Measurements from ENCODE around the gene ANKRD29. TPM values are rescaled to one million over a fixed set of nuclear protein-coding genes. Genes with fewer than 3 reads are reported as not detected.
"Not testable (repeated sequence)": the region's sequence is repeated elsewhere in the genome, so short reads cannot be mapped to it uniquely, and the experiment has no call there.

Gene ANKRD29
- total RNA-seq, 1 donor from 2014 or later: not detected

DNA sequence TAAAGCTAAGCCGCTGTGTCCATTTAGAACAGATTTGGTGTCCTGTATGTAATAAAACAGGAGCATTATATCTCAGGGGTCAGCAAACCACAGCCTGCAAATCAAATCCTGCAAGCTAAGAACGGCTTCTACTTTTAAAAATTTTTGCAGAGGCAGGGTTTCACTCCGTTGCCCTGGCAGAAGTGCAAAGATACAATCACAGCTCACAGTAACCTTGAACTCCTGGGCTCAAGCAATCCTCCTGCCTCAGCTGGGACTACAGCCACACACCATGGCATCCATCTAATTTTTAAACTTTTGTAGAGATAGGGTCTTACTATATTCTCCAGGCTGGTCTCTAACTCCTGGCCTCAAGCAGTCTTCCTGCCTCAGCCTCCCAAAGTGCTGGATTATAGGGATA is 47.8 kb downstream of the ANKRD29 start:
- intact Hi-C loops (cut with micrococcal nuclease): no loop called here
- Mint-ChIP-seq H3K4me1 (ENCODE audit: low read depth) (no peaks in the 10 kb centered on the region), H3K27ac (no peak overlapping the region), H3K4me3 (ENCODE audit: low read depth) (no peak overlapping the region), H3K36me3 (ENCODE audit: low read depth) (no peaks in the 10 kb centered on the region), H3K9me3 (no peaks in the 10 kb centered on the region), H3K27me3 (ENCODE audit: low read depth) (peaks cover 26% of the 10 kb centered on the region)
- DNase-seq (ENCODE audit: low spot score): no peak

DNA sequence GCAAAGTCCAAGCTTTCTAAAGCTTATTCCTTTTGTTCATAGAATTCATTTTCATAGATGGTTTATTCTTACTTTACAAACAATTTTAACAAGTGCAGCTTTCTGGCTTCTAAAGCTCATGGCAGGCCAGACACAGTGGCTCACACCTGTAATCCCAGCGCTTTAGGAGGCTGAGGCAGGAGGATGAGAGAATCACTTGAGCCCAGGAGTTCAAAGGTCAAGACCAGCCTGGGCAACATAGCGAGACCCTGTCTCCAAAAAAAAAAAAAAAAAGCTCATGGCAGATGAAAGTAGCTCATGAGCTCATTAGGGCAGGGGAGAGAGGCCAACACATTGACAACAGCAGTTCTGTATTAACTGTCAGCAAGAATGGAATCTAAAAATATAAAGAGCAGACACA is 48.3 kb downstream of the ANKRD29 start:
- no peak overlapping the region for H3K4me3 Mint-ChIP-seq (ENCODE audit: low read depth)
- intact Hi-C loops (cut with micrococcal nuclease): no loop called here
- DNase-seq (ENCODE audit: low spot score): no peak

DNA sequence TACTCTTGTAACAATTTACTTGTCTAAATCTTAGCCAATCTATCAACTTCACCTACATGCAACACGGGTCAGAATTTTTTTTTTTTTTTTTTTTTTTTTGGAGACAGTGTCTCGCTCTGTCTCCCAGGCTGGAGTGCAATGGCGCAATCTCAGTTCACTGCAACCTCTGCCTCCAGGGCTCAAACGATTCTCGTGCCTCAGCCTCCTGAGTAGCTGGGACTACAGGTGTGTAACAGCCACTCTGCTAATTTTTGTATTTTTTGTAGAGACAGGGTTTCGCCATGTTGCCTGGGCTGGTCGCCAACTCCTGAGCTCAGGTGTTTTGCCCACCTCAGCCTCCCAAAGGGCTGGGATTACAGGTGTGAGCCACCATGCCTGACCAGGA is 49.6 kb downstream of the ANKRD29 start:
- DNase-seq (ENCODE audit: low spot score); H3K27ac Mint-ChIP-seq; H3K4me3 Mint-ChIP-seq (ENCODE audit: low read depth); intact Hi-C loops (cut with micrococcal nuclease); H3K36me3 Mint-ChIP-seq (ENCODE audit: low read depth); H3K4me1 Mint-ChIP-seq (ENCODE audit: low read depth); H3K9me3 Mint-ChIP-seq: not testable (repeated sequence)
- H3K27me3 Mint-ChIP-seq (ENCODE audit: low read depth): peaks cover 21% of the 10 kb centered on the region

More for the DNA sequence above, 48.3 kb downstream of the ANKRD29 start:
- Mint-ChIP-seq H3K27me3 (ENCODE audit: low read depth) (peaks cover 25% of the 10 kb centered on the region), H3K4me1 (ENCODE audit: low read depth) (no peaks in the 10 kb centered on the region), H3K27ac (no peak overlapping the region), H3K9me3 (no peaks in the 10 kb centered on the region), H3K36me3 (ENCODE audit: low read depth) (no peaks in the 10 kb centered on the region)

DNA sequence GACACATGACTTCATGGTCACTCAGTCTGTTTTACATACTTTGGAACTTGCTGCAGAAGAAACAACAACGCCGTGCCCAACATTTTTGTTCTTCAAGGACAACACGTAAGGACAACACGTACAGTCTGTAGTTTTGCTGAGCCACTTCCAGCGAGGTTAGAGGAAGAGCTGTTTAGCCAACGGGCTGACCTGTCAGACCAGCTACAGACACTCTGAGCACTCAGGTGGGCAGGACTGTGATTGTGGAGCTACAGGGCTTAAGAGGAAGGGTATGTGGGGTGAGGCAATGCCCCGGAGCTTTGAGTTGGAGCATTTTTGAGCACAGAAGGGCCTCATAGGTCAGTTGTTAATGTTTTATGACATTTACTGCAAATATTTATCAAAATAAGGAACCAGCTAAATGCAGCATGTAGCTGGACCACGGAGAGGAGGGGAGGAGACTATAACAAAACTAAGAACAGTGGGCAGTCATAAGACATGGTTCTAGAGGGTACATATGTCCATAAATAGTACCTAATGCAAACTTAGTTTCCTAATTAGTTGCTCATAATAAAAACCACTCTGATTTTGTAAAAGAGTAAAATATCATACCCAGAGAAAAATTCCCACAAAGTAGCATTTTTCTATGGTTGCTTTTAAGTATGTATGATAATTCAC is 50.1 kb downstream of the ANKRD29 start:
- Mint-ChIP-seq H3K4me3 (ENCODE audit: low read depth) (no peak overlapping the region), H3K4me1 (ENCODE audit: low read depth) (no peaks in the 10 kb centered on the region), H3K36me3 (ENCODE audit: low read depth) (no peaks in the 10 kb centered on the region), H3K27ac (no peak overlapping the region), H3K27me3 (ENCODE audit: low read depth) (peaks cover 16% of the 10 kb centered on the region), H3K9me3 (no peaks in the 10 kb centered on the region)
- DNase-seq (ENCODE audit: low spot score): no peak
- intact Hi-C loops (cut with micrococcal nuclease): no loop called here

DNA sequence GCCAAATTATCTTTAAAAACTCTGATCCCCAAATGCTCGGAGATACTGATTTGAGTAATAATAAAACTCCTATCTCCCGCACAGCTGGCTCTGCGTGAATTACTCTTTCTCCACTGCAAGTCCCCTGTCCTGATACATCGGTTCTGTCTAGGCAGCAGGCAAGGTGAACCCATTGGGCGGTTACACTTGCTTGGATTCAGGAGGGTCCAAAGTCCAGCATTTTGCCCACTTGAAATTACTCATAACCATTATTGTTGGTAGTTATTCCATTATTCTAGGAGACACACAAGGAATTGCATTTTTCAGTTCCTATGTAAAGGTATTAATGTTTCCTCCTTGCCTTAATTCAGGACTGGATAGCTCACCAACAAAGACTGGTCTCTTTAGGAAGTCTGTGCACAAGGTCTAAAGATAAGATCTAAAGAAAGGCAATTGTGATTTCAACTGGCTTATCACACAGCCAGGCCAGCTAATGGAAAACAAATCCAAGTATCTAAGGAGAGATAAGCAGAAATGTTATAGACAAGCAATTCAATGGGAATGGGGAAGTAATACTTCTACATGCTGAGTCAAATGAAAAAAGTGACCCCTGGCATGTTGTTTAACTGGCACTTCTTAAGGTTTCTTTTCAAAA is 53.2 kb downstream of the ANKRD29 start:
- Mint-ChIP-seq H3K36me3 (ENCODE audit: low read depth) (no peaks in the 10 kb centered on the region), H3K4me3 (ENCODE audit: low read depth) (no peak overlapping the region), H3K27ac (no peak overlapping the region), H3K4me1 (ENCODE audit: low read depth) (no peaks in the 10 kb centered on the region), H3K9me3 (no peaks in the 10 kb centered on the region), H3K27me3 (ENCODE audit: low read depth) (peaks cover 15% of the 10 kb centered on the region)
- no peak for DNase-seq (ENCODE audit: low spot score)
- intact Hi-C loops (cut with micrococcal nuclease): no loop called here

DNA sequence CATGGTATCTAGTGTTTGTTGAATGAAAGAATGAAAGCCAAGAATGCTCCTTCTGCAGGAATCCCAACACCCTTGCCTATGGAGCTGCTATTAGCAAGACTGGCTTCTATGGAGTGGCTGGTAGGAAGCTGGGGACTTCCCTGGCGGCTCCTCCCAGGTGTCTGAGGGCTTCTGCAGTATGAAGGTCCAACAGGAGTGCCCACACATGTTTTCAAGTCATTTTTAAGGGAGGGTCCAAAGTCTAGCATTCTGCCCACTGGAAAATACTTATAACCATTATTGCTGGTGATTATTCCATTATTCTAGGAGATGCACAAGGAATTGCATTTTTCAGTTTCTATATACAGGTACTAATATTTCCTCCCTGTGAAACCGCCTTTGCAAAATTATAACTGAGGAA is 54.5 kb downstream of the ANKRD29 start:
- H3K9me3 Mint-ChIP-seq: no peaks in the 10 kb centered on the region
- DNase-seq (ENCODE audit: low spot score): no peak
- H3K4me3 Mint-ChIP-seq (ENCODE audit: low read depth): no peak overlapping the region
- no peaks in the 10 kb centered on the region for H3K36me3 Mint-ChIP-seq (ENCODE audit: low read depth)
- H3K27me3 Mint-ChIP-seq (ENCODE audit: low read depth): peaks cover 15% of the 10 kb centered on the region
- intact Hi-C loops (cut with micrococcal nuclease): no loop called here
- H3K4me1 Mint-ChIP-seq (ENCODE audit: low read depth): no peaks in the 10 kb centered on the region
- no peak overlapping the region for H3K27ac Mint-ChIP-seq

DNA sequence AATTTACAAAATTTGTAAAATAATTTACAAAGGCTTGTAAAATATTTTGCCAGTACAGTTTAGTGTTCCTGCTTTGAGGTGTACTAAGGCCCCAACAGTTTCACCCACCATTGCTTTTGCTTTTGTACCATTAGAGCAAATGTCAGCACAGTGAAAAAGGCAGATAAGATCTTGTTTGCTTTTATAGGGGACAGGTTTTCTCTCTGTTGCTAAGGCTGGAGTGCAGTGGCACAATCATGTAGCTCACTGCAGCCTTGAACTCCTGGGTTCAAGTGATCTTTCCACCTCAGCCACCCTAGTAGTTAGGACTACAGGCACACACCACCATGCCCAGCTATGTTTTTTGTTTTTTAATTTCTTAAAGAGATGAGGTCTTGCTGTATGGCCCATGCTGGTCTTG is 56.8 kb downstream of the ANKRD29 start:
- no peaks in the 10 kb centered on the region for H3K36me3 Mint-ChIP-seq (ENCODE audit: low read depth)

DNA sequence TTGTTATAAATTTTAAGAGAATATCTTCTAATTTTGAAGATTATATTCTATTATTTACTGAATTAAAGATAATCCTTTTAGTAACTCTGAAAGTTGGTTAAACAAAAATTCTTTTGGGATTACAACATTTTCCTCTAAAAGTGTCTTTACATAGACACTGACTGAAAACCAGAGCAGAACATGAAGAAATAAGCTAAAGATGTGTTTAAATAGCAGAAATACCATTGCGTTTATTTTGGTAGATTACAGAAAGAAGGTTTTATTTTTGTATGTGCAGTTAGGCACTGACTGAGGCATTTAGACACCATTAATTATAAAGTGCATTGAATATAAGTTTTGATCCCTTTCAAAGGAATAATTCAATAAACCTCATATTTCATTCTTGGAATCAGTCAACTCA is 62.9 kb downstream of the ANKRD29 start:
- no peak overlapping the region for H3K4me3 Mint-ChIP-seq (ENCODE audit: low read depth)
- peaks cover 16% of the 10 kb centered on the region for H3K27me3 Mint-ChIP-seq (ENCODE audit: low read depth)
- peaks cover 2% of the 10 kb centered on the region for H3K4me1 Mint-ChIP-seq (ENCODE audit: low read depth)
- no peaks in the 10 kb centered on the region for H3K9me3 Mint-ChIP-seq
- no peak for DNase-seq (ENCODE audit: low spot score)
- no peaks in the 10 kb centered on the region for H3K36me3 Mint-ChIP-seq (ENCODE audit: low read depth)
- no peak overlapping the region for H3K27ac Mint-ChIP-seq
- intact Hi-C loops (cut with micrococcal nuclease): no loop called here

More for the DNA sequence above, 56.8 kb downstream of the ANKRD29 start:
- Mint-ChIP-seq H3K4me1 (ENCODE audit: low read depth) (peaks cover 2% of the 10 kb centered on the region), H3K4me3 (ENCODE audit: low read depth) (no peak overlapping the region), H3K27me3 (ENCODE audit: low read depth) (peaks cover 10% of the 10 kb centered on the region), H3K9me3 (no peaks in the 10 kb centered on the region), H3K27ac (no peak overlapping the region)
- DNase-seq (ENCODE audit: low spot score): no peak
- intact Hi-C loops (cut with micrococcal nuclease): no loop called here

DNA sequence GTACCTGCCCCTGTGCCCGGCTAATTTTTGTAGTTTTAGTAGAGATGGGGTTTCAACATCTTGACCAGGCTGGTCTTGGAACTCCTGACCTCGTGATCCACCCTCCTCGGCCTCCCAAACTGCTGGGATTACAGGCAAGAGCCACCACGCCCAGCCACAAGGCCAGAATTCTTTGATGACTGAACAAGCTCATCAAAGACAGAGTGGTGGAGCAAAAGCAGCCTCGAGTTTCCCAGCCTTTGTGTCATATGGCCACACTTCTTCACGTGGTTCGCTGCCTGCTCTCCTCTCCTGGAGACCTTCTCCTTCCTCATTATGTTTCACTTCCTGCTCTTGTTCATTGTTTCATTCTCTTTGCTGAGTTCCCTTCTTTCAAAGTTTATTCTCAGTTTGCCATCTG is 66.5 kb downstream of the ANKRD29 start:
- DNase-seq (ENCODE audit: low spot score): no peak
- Mint-ChIP-seq H3K36me3 (ENCODE audit: low read depth) (no peaks in the 10 kb centered on the region), H3K4me3 (ENCODE audit: low read depth) (no peak overlapping the region), H3K27me3 (ENCODE audit: low read depth) (peaks cover 16% of the 10 kb centered on the region), H3K9me3 (no peaks in the 10 kb centered on the region), H3K4me1 (ENCODE audit: low read depth) (peaks cover 7% of the 10 kb centered on the region), H3K27ac (no peak overlapping the region)
- intact Hi-C loops (cut with micrococcal nuclease): no loop called here

DNA sequence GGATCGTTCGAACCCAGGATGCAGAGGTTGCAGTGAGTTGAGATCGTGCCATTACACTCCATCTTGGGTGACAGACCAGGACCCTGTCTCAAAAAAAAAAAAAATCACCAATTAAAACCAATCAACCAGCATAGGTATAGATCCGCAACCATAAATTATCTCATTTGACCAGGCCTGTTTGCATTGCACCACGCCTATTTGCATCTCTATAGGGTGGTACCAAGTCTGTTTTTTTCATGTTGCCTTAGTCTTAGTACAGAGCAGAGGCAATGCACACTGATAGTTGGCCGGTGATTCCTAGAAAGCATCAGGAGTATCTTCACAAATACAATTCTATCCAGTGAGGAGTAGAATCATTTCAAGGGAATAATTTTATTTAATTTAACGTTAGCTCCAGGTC is 67.1 kb downstream of the ANKRD29 start:
- H3K4me3 Mint-ChIP-seq (ENCODE audit: low read depth): no peak overlapping the region
- peaks cover 7% of the 10 kb centered on the region for H3K4me1 Mint-ChIP-seq (ENCODE audit: low read depth)
- H3K36me3 Mint-ChIP-seq (ENCODE audit: low read depth): no peaks in the 10 kb centered on the region
- H3K9me3 Mint-ChIP-seq: no peaks in the 10 kb centered on the region
- peaks cover 13% of the 10 kb centered on the region for H3K27me3 Mint-ChIP-seq (ENCODE audit: low read depth)
- intact Hi-C loops (cut with micrococcal nuclease): no loop called here
- no peak overlapping the region for H3K27ac Mint-ChIP-seq
- no peak for DNase-seq (ENCODE audit: low spot score)

DNA sequence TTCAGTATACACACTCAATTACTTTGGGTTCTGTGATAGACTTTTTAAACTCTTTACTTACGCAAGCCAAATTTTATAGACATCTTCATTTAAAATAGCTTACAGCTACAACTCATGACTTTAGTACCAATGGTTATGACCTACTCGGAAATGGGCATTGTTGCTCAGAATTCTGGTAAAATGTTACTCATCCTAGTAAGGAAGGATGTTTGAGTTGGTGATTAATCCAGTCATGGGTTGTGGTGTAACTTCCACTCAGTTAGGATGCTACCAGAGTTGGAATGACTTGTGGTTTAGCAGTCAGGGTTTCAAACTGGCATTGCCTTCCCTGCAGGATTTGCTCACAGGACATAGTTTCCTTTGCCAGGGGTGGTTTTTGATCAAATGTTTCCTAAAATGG is 69.0 kb downstream of the ANKRD29 start:
- H3K9me3 Mint-ChIP-seq: no peaks in the 10 kb centered on the region
- H3K27ac Mint-ChIP-seq: no peak overlapping the region
- H3K4me3 Mint-ChIP-seq (ENCODE audit: low read depth): no peak overlapping the region
- peaks cover 7% of the 10 kb centered on the region for H3K4me1 Mint-ChIP-seq (ENCODE audit: low read depth)
- peaks cover 14% of the 10 kb centered on the region for H3K27me3 Mint-ChIP-seq (ENCODE audit: low read depth)
- no peak for DNase-seq (ENCODE audit: low spot score)
- intact Hi-C loops (cut with micrococcal nuclease): no loop called here
- H3K36me3 Mint-ChIP-seq (ENCODE audit: low read depth): no peaks in the 10 kb centered on the region

DNA sequence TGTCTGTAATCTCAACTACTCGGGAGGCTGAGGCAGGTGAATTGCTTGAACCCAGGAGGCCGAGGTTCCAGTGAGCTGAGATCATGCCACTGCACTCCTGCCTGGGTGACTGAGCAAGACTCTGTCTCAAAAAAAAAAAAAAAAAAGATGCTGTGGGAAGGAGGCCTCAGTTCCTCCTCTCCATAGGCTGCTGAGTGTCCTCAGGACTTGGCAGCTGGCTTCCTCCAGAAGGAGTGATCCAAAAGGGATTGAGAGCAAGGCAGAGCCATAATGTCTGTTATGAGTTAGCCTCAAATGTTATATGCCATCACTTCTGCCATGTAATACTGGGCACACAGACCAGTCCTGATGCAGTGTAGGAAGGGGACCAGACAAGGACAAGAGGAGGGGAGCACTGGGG is 69.8 kb downstream of the ANKRD29 start:
- intact Hi-C loops (cut with micrococcal nuclease): no loop called here
- H3K27ac Mint-ChIP-seq: no peak overlapping the region
- no peaks in the 10 kb centered on the region for H3K36me3 Mint-ChIP-seq (ENCODE audit: low read depth)
- peaks cover 14% of the 10 kb centered on the region for H3K27me3 Mint-ChIP-seq (ENCODE audit: low read depth)
- DNase-seq (ENCODE audit: low spot score): no peak
- H3K9me3 Mint-ChIP-seq: no peaks in the 10 kb centered on the region
- H3K4me3 Mint-ChIP-seq (ENCODE audit: low read depth): no peak overlapping the region
- H3K4me1 Mint-ChIP-seq (ENCODE audit: low read depth): peaks cover 7% of the 10 kb centered on the region

DNA sequence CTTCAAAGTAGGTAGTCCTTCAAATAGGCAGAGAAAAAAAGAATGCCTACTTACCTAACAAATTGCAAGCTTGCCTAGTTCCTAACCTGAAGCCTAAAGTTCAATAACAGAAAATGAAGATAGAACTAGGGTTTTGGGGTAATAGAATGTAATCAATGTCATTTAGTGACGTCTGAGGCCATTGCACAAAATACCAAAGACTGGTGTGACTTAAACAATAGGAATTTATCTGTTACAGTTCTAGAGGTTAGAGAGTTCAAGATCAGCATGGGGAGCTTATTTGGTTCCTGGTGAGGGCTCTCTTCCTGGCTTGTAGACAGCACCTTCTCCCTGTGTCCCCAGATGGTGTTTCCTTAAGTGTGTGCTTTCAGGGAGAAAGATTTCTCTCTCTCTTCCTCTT is 71.7 kb downstream of the ANKRD29 start:
- intact Hi-C loops (cut with micrococcal nuclease): no loop called here
- no peak overlapping the region for H3K4me3 Mint-ChIP-seq (ENCODE audit: low read depth)
- DNase-seq (ENCODE audit: low spot score): no peak
- H3K9me3 Mint-ChIP-seq: no peaks in the 10 kb centered on the region
- no peaks in the 10 kb centered on the region for H3K36me3 Mint-ChIP-seq (ENCODE audit: low read depth)
- peaks cover 16% of the 10 kb centered on the region for H3K4me1 Mint-ChIP-seq (ENCODE audit: low read depth)
- H3K27ac Mint-ChIP-seq: no peak overlapping the region
- peaks cover 5% of the 10 kb centered on the region for H3K27me3 Mint-ChIP-seq (ENCODE audit: low read depth)
